HepG2 (cell line): ENCODE results near the gene ATP6V1G2. TPM values are rescaled to one million over a fixed set of nuclear protein-coding genes. Genes with fewer than 3 reads are reported as not detected.
A peak's percentile ranks its signal among the peaks of the same experiment; 100 is the strongest.

Source experiments
- DR1 ChIP-seq: sonication (generic); formaldehyde crosslinking; IDR thresholded peaks from 2 replicates; pipeline ENCODE4 v1.8.0; 2021; ENCODE audit warnings: mild to moderate bottlenecking, missing genetic modification reagents, inconsistent platforms
- ETS1 ChIP-seq: sonication (generic); formaldehyde crosslinking; IDR thresholded peaks from 2 replicates; pipeline ENCODE4 v1.4.0; 2020; ENCODE audit warnings: missing genetic modification reagents
- HNF4A ChIP-seq: sonication (generic); formaldehyde crosslinking; IDR thresholded peaks from 2 replicates; pipeline ENCODE4 v1.4.0; 2020; ENCODE audit warnings: missing genetic modification reagents
- MTF1 ChIP-seq: sonication (generic); formaldehyde crosslinking; IDR thresholded peaks from 2 replicates; pipeline ENCODE4 v1.5.0; 2020; ENCODE audit warnings: missing genetic modification reagents
- MYC ChIP-seq: sonication (generic); formaldehyde crosslinking; IDR thresholded peaks from 2 replicates; pipeline ENCODE4 v1.9.0; 2021; ENCODE audit warnings: missing genetic modification reagents, borderline replicate concordance
- MYNN ChIP-seq: sonication (generic); formaldehyde crosslinking; IDR thresholded peaks from 2 replicates; pipeline ENCODE4 v1.4.0; 2020; ENCODE audit warnings: mild to moderate bottlenecking, low read depth, missing genetic modification reagents
- NR3C1 ChIP-seq: sonication (generic); formaldehyde crosslinking; IDR thresholded peaks from 2 replicates; pipeline ENCODE4 v1.4.0; 2020; ENCODE audit warnings: missing genetic modification reagents
- POLR2AphosphoS5 ChIP-seq: IDR thresholded peaks from 2 replicates; pipeline ENCODE4 v1.6.1; 2012; ENCODE audit warnings: low read depth, low read length
- PPARG ChIP-seq: conservative IDR thresholded peaks from 2 replicates; pipeline ENCODE4 v1.6.1; 2016; ENCODE audit warnings: missing biosample characterization, missing genetic modification reagents
- SATB2 ChIP-seq: sonication (generic); formaldehyde crosslinking; IDR thresholded peaks from 2 replicates; pipeline ENCODE4 v1.5.0; 2020; ENCODE audit warnings: missing genetic modification reagents
- SIN3A ChIP-seq: IDR thresholded peaks from 2 replicates; pipeline ENCODE4 v1.6.1; 2011; ENCODE audit warnings: low read depth, mild to moderate bottlenecking, control low read depth, low read length, borderline replicate concordance
- SMYD3 ChIP-seq: sonication (generic); formaldehyde crosslinking; IDR thresholded peaks from 2 replicates; pipeline ENCODE4 v1.8.1; 2023; ENCODE audit warnings: mild to moderate bottlenecking, missing genetic modification reagents
- SOX13 ChIP-seq, 3 experiments: fragments of 450-650 bp in 1 of 3; sonication (generic) in 1 of 3; formaldehyde crosslinking in 1 of 3; IDR thresholded peaks in 2 of 3; conservative IDR thresholded peaks in 1 of 3; 2 replicates each; pipeline versions ENCODE4 v1.5.0 to v1.6.1; 2016 to 2020; ENCODE audit warnings: antibody characterized with exemption in 1 of 3, mild to moderate bottlenecking in 1 of 3, missing compliant biosample characterization in 1 of 3, missing genetic modification reagents in 1 of 3, moderate library complexity in 1 of 3
- ZEB1 ChIP-seq: IDR thresholded peaks from 2 replicates; pipeline ENCODE4 v1.6.1; 2012; ENCODE audit warnings: mild to moderate bottlenecking, low read depth, inconsistent platforms; ENCODE audit not compliant: insufficient replicate concordance
- ZFX ChIP-seq: sonication (generic); formaldehyde crosslinking; IDR thresholded peaks from 2 replicates; pipeline ENCODE4 v1.4.0; 2020; ENCODE audit warnings: mild to moderate bottlenecking, low read depth, missing genetic modification reagents, moderate library complexity
- ZNF136 ChIP-seq: sonication (generic); formaldehyde crosslinking; IDR thresholded peaks from 2 replicates; pipeline ENCODE4 v1.8.1; 2022; ENCODE audit warnings: low read depth, mild to moderate bottlenecking, moderate library complexity, missing genetic modification reagents
- ZNF335 ChIP-seq: sonication (generic); formaldehyde crosslinking; IDR thresholded peaks from 2 replicates; pipeline ENCODE4 v1.4.0; 2020; ENCODE audit warnings: missing genetic modification reagents
- ZNF670 ChIP-seq: sonication (generic); formaldehyde crosslinking; IDR thresholded peaks from 2 replicates; pipeline ENCODE4 v1.8.0; 2022; ENCODE audit warnings: mild to moderate bottlenecking, missing genetic modification reagents, borderline replicate concordance
- ZNF704 ChIP-seq: sonication (generic); formaldehyde crosslinking; IDR thresholded peaks from 2 replicates; pipeline ENCODE4 v1.8.1; 2023; ENCODE audit warnings: mild to moderate bottlenecking, inconsistent platforms, moderate library complexity, missing genetic modification reagents, borderline replicate concordance
- ZNF792 ChIP-seq: IDR thresholded peaks from 2 replicates; pipeline ENCODE4 v1.6.1; 2016
- ZSCAN20 ChIP-seq: sonication (generic); formaldehyde crosslinking; IDR thresholded peaks from 2 replicates; pipeline ENCODE4 v1.4.0; 2020; ENCODE audit warnings: missing genetic modification reagents, mild to moderate bottlenecking, borderline replicate concordance
- polyA plus RNA-seq, 8 experiments: library from polyadenylated mRNA; depleted of rRNA in 3 of 8; stranded (reverse) in 7 of 8; unstranded in 1 of 8; fragments of >200 nt; fragmentation: Illumina TruSeq in 4 of 8; extraction: Trizol in 4 of 8; gene quantifications; 2 replicates each; pipeline versions ENCODE4 v1.2.1 to v1.2.3, GENCODE V29; 2011 to 2016; ENCODE audit warnings: low read depth in 4 of 8, missing spikeins in 1 of 8, mixed read lengths in 1 of 8; ENCODE audit not compliant: insufficient read depth in 1 of 8
- total RNA-seq, 5 experiments: library from RNA; depleted of rRNA; stranded (reverse); fragments of >200 nt; fragmentation: Illumina TruSeq; extraction: Trizol; gene quantifications; 2 replicates each; pipeline ENCODE4 v1.2.3, GENCODE V29; 2016; ENCODE audit warnings: low read depth in 1 of 5

The ATP6V1G2 gene
- total and polyA plus RNA-seq, 2 of the 13 experiments (the other 11 are each of a cell fraction or from before 2014, with no cell fraction given): 0.27 to 0.83 TPM

GRCh38 chr6:31497531-31498476 is 48.6 kb downstream of the ATP6V1G2 start, which contains the start of gene MICB (continued):
- TF ChIP-seq ETS1 (CRISPR knock-in tag) (no peak), ZSCAN20 (CRISPR knock-in tag) (no peak), DR1 (CRISPR knock-in tag) (peak; percentile 76; the same call in 1 of the 2 replicates), MYC (CRISPR knock-in tag) (peak; percentile 50; the same call in 1 of the 2 replicates), SMYD3 (no peak), SATB2 (CRISPR knock-in tag) (no peak), NR3C1 (CRISPR knock-in tag) (no peak), SOX13 (IDR thresholded peaks at IDR 0.05) (no peak), SOX13 (CRISPR knock-in tag; conservative IDR thresholded peaks at IDR 0.05 in 1 of 2, IDR thresholded peaks at IDR 0.05 in 1 of 2) (peak in 1 of 2 experiments; percentile 4; a peak in 1 of 4 replicates), ZNF670 (CRISPR knock-in tag) (0 out of 2 replicates have a peak, but pooled peaks have one; percentile 65), HNF4A (CRISPR knock-in tag) (0 out of 2 replicates have a peak, but pooled peaks have one; percentile 3), ZFX (0 out of 2 replicates have a peak, but pooled peaks have one; percentile 45), SIN3A (0 out of 2 replicates have a peak, but pooled peaks have one; percentile 30), MTF1 (CRISPR knock-in tag) (no peak), POLR2AphosphoS5 (peak; percentile 55), ZNF704 (peak; percentile 81), ZNF792 (CRISPR knock-in tag) (0 out of 2 replicates have a peak, but pooled peaks have one; percentile 18), ZNF335 (CRISPR knock-in tag) (0 out of 2 replicates have a peak, but pooled peaks have one; percentile 34), PPARG (no peak), MYNN (CRISPR knock-in tag) (peak; percentile 34; the same call in 1 of the 2 replicates), ZNF136 (CRISPR knock-in tag) (0 out of 2 replicates have a peak, but pooled peaks have one; percentile 15), ZEB1 (peak; percentile 31)
